Measurements from ENCODE around the gene PKNOX2.

The PKNOX2 gene

GRCh38 chr11:125233736-125234275 is 69.3 kb downstream of the PKNOX2 start:
- no peak for DNase-seq (ENCODE audit: low read depth)

GRCh38 chr11:125235071-125235471 is 70.5 kb downstream of the PKNOX2 start:
- no peak for DNase-seq (ENCODE audit: low read depth)

DNA sequence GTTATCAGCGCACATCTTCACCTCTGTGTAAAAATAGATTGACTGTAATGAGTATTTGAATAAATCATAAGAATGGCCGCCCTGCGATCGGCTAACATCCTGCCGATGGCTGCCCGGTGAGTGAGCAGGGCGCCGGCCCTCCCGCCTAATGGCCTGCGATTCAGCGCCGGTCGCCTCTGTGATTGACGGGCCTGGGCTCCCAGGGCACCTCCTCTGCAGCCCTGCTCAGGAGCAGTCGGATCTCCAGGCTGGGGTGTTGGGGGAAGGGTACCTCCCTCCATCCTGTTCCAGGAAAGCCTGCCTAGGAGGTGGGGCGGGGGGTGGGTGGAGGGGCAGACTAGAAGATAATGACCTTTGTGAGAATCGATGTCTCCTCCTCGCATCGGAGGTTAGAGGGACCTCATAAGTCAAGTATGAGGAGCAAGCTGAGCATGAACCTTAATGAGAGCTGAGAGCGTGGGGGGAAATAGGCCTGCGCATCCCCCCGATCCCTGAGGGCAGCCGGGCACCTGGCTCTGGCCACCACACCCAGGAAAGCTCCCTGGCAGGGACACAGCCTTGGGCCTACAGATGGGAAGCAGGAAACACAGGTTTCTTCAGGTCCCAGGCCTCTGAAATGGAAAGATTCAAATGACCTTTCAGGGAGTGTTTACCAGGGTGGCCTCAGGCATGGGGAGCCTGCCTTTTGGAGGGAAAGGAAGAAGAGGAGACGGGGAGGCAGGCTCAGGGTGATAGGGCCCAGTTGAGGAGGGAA is 71.7 kb downstream of the PKNOX2 start:
- no peak for DNase-seq (ENCODE audit: low read depth)

DNA sequence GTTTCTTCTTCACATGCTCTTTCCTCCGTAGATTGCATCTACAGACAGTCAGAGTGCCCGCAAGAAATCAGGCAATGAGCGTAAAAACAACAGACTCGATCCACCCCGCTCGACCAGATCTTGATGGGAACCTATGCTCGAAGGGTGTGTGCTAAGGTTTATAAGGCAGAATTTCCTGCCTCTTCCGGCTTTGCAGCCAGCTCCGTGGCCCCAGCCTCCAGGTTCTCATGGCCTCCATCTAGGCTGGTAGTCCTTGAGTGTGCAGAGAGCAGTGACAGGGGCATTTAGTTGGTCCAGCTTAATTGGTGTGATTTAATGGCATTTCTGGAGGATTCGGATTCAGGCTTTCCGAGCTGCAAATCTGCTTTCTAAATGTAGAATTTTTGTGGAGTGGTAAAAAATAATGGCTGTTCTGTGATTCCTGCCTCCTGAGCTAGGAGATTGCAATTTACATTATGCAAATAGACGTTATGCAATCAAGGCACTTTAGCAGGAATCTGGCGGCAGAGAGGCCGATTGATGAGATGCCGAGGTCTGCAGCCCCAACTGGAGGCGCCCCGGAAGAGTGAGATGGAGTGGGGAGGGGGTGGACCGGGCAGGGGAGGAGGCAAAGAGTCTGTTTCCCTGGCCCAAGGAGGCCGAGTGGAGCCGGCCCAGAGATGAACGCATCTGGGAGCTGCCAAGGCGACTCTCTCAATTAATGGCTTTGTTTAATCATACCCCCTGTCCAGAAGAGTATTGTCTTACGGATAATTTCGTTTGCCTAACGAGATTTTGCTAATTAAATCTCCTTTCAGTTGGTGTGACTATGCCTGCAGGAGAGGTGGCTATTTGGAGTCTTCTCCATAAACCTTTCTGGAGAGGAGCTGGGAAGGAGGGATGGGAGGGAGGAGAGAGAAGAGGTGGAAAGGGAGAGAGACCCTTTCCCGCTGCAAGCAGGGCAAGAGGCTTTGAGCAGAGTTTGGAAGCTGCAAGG is 75.3 kb downstream of the PKNOX2 start:
- DNase-seq (ENCODE audit: low read depth): no peak

- no peak for DNase-seq (ENCODE audit: low read depth)
These were observed 76.6 kb downstream of the PKNOX2 start for GRCh38 chr11:125241104-125241503.

- DNase-seq (ENCODE audit: low read depth): no peak
These were observed 77.7 kb downstream of the PKNOX2 start for GRCh38 chr11:125242141-125242775.

DNA sequence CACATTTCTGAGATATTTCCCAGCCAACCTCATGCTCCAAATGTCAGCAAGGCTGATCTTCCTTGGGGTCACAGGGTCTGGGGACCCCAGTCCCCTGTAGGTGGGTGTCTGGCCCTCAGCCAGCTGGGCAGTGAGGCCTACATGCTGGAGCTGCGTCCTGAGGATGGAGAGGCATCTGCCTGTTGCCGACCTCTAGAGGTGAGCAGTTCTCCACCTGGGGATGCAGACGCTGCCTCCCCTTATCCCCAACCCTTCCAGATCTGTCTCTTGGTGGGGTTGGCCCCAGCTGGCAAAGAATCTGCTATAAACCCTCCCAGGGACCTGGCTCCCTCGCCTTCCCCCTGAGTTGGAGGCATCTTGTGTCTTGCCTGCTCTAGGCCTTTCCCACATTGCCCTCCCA is 79.6 kb downstream of the PKNOX2 start:
- DNase-seq (ENCODE audit: low read depth): no peak

DNA sequence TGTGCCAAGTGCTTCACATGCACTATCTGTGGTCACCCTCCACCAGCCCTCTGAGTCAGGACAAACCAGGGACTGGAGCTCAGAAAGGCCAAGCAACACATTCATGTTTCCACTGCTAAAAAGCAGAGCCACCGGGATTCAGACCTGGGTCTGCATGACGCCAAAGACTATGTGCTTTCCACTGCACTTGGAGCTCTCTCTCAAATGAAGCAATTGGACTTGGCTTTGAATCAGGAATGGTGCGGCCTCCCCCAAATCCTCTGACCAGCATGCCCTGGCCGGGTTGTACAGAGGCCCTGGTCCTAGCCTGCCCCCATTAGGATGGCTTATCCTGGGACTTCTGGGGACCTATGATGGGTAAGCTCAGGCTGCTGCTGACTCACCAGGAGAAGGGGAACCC is 80.7 kb downstream of the PKNOX2 start:
- no peak for DNase-seq (ENCODE audit: low read depth)

GRCh38 chr11:125247431-125247830 is 82.9 kb downstream of the PKNOX2 start:
- no peak for DNase-seq (ENCODE audit: low read depth)

GRCh38 chr11:125250318-125251213 is 86.0 kb downstream of the PKNOX2 start:
- DNase-seq (ENCODE audit: low read depth): no peak

DNA sequence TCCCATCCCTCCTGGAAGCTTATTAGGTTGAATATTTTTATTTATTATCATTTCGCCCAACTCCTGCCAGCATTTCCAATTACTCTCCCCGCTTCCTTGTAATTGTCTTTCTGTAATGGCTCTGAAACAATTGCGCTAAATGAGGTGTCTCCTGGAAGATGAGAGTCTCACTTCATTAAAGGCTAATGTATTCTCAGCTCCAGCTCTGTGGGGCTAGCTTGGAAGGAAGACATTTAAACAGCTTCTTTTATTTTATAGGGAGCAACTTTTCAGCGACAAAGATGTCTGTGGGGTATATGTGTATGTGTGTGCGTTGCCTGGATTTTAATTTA is 86.6 kb downstream of the PKNOX2 start:
- no peak for DNase-seq (ENCODE audit: low read depth)

- no peak for DNase-seq (ENCODE audit: low read depth)
These were observed 87.4 kb downstream of the PKNOX2 start for GRCh38 chr11:125251956-125252355.

DNA sequence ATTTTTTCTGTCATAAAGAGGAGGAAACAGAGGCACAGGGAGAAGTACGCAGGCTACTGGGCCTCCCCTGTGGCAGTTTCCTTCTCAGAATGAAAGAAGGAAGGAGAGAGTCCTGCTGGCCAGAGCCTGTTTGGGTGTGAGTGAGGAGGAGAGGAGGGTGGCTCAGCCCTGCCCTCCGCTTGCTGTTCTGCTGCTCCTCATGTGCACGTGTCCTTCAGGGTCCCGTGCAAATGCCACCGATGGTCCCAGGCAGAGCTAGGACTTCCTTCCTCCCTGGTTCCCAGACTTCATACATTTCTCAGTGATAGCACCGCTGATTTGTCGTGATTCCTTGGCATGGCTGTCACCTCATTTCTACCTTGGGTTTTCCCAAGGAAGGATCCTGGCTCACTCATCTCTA is 88.7 kb downstream of the PKNOX2 start:
- no peak for DNase-seq (ENCODE audit: low read depth)

DNA sequence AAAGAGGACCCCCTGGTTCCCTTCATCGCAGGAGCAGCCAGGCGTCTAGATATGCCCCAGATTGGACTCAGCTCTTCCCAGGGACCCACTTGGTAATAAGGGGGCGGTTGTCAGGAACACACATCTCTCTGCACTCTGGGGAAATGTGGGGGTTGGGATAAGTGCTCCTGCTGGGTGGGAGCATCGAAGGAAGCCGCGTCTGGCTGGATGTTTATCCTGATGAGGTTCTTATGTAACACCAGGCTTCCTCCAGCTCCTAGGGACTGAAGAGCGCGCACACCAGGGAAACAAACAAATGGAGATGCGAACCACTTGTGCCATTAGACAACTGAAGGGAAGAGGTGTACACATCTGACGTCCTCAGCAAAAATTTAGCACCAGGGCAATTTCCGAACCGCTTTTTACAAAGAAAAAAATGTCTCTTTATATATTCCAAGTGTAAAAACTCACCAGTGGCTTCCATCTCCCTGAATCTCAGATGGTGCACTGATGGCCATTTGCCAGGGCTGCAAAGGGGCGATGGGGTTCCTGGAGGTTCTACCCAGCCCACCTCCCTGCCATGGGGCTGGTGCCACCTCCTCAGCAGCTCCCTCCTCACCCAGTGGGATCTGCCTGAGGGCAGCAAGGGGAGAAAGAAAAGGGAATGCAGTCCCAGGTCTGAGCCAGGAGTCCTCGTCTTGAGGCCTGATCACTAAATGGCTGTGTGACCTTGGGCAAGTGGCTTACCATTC is 89.4 kb downstream of the PKNOX2 start:
- DNase-seq (ENCODE audit: low read depth): no peak

GRCh38 chr11:125256541-125257189 is 92.1 kb downstream of the PKNOX2 start:
- DNase-seq (ENCODE audit: low read depth): no peak

GRCh38 chr11:125257190-125257579 is 92.6 kb downstream of the PKNOX2 start:
- no peak for DNase-seq (ENCODE audit: low read depth)

DNA sequence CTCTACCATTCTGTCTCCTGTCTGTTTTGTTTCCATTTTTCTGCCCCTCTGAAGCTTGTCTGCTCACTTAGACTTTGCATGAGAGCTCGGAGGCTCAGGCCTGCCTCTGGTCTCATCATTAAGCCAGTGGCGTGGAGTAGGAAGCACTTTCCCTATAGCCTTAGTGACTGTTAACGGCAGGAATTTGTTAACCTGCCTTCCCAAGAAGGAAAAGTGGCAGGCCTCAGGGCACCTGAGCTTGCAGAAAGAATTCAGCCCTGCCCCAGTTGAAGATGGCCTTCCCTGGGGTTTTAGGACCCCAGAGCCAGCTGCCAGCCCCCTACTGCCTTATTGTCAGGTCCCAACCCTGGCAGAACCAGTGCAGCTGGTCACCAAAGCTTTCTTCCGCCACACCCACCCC is 93.2 kb downstream of the PKNOX2 start:
- DNase-seq (ENCODE audit: low read depth): no peak

DNA sequence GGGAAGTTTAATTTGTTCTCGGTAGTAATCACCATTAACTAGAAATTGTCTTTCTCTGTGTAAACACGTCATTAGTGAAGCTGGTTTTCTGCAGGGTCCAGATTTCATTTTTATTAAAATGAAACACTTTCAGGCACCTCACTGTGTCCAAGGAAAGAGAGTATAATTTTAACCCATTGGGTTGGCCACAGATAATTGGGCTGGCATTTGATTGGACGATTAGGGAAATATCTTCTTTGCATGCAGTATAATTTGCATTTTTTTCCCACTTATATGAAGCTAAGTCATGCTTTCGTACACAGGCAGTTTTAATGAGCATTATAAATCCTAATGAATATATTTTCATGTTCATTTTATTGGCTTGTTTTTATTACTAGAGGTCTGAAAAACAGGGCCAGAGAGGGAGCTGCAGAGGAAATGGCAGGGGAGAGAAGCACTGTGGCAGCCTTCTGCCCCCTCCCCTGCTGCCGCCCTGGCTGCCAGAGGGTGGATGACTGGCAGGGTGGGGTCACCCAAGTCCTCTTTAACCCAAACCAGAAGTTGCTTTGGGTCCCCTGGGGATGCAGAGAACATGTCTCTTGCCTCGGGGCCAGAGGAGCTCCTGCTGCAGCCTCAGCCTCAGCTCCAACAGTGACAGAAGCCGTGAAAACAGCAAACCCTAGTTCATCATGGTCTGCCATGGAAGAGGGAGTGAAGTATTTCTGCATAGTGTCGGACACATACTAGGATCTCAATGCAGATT is 93.9 kb downstream of the PKNOX2 start:
- DNase-seq (ENCODE audit: low read depth): no peak

GRCh38 chr11:125261588-125261987 is 97.0 kb downstream of the PKNOX2 start:
- no peak for DNase-seq (ENCODE audit: low read depth)

All from activated T-helper 1 cell treated with Interleukin-2 at 50 U/mL for 16 hours (primary cell).